ENCODE data around the gene RBM4. TPM values are rescaled to one million over a fixed set of nuclear protein-coding genes. Genes with fewer than 3 reads are reported as not detected.

Gene RBM4
- total RNA-seq, 1 donor from 2014 or later, result 187 TPM

DNA sequence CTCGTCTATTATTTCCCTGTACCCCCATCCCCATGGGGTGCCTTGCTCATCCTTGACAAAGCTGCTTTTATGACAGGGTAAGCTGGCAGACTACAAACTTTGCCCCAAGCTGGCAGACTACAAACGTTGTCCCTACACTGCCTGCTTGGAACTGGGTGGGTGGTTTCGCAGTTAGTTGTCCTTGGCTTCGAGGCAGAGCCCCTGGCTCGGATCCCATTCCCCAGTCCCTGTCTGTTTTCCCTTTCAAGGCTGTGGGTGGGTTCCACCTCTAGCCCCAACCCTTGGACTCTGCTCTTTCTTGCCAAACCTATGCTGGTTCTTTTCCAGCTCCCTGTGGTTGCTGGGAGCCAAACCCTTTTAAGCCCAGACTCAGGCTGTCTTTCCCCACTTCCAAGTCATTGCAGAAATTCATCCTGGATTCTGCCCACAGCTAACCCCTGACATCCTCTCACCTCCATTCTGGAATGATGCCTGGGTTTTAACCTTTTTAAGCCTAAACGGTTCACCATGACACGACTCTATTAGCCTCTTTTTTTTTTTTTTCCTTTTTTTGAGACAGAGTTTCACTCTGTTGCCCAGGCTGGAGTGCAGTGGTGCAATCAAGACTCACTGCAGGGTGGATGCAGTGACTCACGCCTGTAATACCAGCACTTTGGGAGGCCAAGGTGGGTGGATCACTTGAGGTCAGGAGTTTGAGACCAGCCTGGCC lies 31.2 kb upstream of the RBM4 start:
- Mint-ChIP-seq H3K4me1 (ENCODE audit: unreplicated experiment) (peaks cover 10% of the 10 kb centered on the region), H3K27ac (ENCODE audit: unreplicated experiment) (no peak overlapping the region), H3K4me3 (ENCODE audit: unreplicated experiment) (no peak overlapping the region), H3K36me3 (ENCODE audit: low read depth, unreplicated experiment) (peaks cover 15% of the 10 kb centered on the region), H3K27me3 (ENCODE audit: unreplicated experiment) (peaks cover 4% of the 10 kb centered on the region), H3K9me3 (ENCODE audit: unreplicated experiment) (no peaks in the 10 kb centered on the region)
- TF ChIP-seq, protein P1, sequence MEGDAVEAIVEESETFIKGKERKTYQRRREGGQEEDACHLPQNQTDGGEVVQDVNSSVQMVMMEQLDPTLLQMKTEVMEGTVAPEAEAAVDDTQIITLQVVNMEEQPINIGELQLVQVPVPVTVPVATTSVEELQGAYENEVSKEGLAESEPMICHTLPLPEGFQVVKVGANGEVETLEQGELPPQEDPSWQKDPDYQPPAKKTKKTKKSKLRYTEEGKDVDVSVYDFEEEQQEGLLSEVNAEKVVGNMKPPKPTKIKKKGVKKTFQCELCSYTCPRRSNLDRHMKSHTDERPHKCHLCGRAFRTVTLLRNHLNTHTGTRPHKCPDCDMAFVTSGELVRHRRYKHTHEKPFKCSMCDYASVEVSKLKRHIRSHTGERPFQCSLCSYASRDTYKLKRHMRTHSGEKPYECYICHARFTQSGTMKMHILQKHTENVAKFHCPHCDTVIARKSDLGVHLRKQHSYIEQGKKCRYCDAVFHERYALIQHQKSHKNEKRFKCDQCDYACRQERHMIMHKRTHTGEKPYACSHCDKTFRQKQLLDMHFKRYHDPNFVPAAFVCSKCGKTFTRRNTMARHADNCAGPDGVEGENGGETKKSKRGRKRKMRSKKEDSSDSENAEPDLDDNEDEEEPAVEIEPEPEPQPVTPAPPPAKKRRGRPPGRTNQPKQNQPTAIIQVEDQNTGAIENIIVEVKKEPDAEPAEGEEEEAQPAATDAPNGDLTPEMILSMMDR (IDR thresholded peaks at IDR 0.05; ENCODE audit: unreplicated experiment), result no peak
- DNase-seq (ENCODE audit: low spot score), result no peak

- Mint-ChIP-seq H3K27ac (ENCODE audit: unreplicated experiment) (no peak overlapping the region), H3K9me3 (ENCODE audit: unreplicated experiment) (no peaks in the 10 kb centered on the region), H3K27me3 (ENCODE audit: unreplicated experiment) (no peaks in the 10 kb centered on the region), H3K4me3 (ENCODE audit: unreplicated experiment) (peak overlapping the region; percentile 52), H3K4me1 (ENCODE audit: unreplicated experiment) (peaks cover 1% of the 10 kb centered on the region), H3K36me3 (ENCODE audit: low read depth, unreplicated experiment) (peaks cover 6% of the 10 kb centered on the region)
- no peak for DNase-seq (ENCODE audit: low spot score)
- TF ChIP-seq, protein P1 (IDR thresholded peaks at IDR 0.05; ENCODE audit: unreplicated experiment), result no peak
Measured at GRCh38 chr11:66609721-66610617, 28.5 kb upstream of the RBM4 start.

- Mint-ChIP-seq H3K36me3 (ENCODE audit: low read depth, unreplicated experiment) (peaks cover 1% of the 10 kb centered on the region), H3K4me3 (ENCODE audit: unreplicated experiment) (no peak overlapping the region), H3K4me1 (ENCODE audit: unreplicated experiment) (peaks cover 6% of the 10 kb centered on the region), H3K27ac (ENCODE audit: unreplicated experiment) (no peak overlapping the region), H3K9me3 (ENCODE audit: unreplicated experiment) (no peaks in the 10 kb centered on the region), H3K27me3 (ENCODE audit: unreplicated experiment) (peaks cover 6% of the 10 kb centered on the region)
- no peak for DNase-seq (ENCODE audit: low spot score)
- TF ChIP-seq, protein P1 (IDR thresholded peaks at IDR 0.05; ENCODE audit: unreplicated experiment), result no peak
Measured at GRCh38 chr11:66612458-66612857, 26.0 kb upstream of the RBM4 start.

- no peak for DNase-seq (ENCODE audit: low spot score)
- peaks cover 22% of the 10 kb centered on the region for H3K4me1 Mint-ChIP-seq (ENCODE audit: unreplicated experiment)
- TF ChIP-seq, protein P1 (IDR thresholded peaks at IDR 0.05; ENCODE audit: unreplicated experiment), result no peak
- H3K36me3 Mint-ChIP-seq (ENCODE audit: low read depth, unreplicated experiment), result peaks cover 13% of the 10 kb centered on the region
- H3K4me3 Mint-ChIP-seq (ENCODE audit: unreplicated experiment), result no peak overlapping the region
- no peaks in the 10 kb centered on the region for H3K9me3 Mint-ChIP-seq (ENCODE audit: unreplicated experiment)
- H3K27ac Mint-ChIP-seq (ENCODE audit: unreplicated experiment), result no peak overlapping the region
- H3K27me3 Mint-ChIP-seq (ENCODE audit: unreplicated experiment), result peaks cover 18% of the 10 kb centered on the region
Measured at GRCh38 chr11:66614073-66614472, 24.4 kb upstream of the RBM4 start.
